ENCODE data around the gene OPHN1. TPM values are rescaled to one million over a fixed set of nuclear protein-coding genes. Genes with fewer than 3 reads are reported as not detected.

The OPHN1 gene
- total RNA-seq, 4 donors from 2014 or later: 5.1 to 11.2 (median 8.0) TPM

GRCh38 chrX:68413254-68413653, 20.0 kb downstream of the OPHN1 start:
- H3K4me3 ChIP-seq: no peak overlapping the region
- no peak for TF ChIP-seq CTCF (IDR thresholded peaks at IDR 0.05)
- no peak for TF ChIP-seq POLR2AphosphoS5 (IDR thresholded peaks at IDR 0.05)
- TF ChIP-seq EP300 (IDR thresholded peaks at IDR 0.05): no peak
- TF ChIP-seq POLR2A (IDR thresholded peaks at IDR 0.05; ENCODE audit: low read depth): no peak
- H3K27me3 ChIP-seq: no peaks in the 10 kb centered on the region
- H3K4me1 ChIP-seq: peaks cover 0 to 12% (median 8%) of the 10 kb centered on the region in 4 donors
- 60% methylated on average over 3 of the region's 3 CpGs for WGBS
- no peak for DNase-seq (ENCODE audit: extremely low spot score)
- no peak overlapping the region for H3K27ac ChIP-seq (replicated peaks in 1 of 4)
- no peaks in the 10 kb centered on the region for H3K36me3 ChIP-seq
- H3K9me3 ChIP-seq: no peaks in the 10 kb centered on the region
- intact Hi-C loops (cut with DNase I): no loop called here

- H3K36me3 ChIP-seq: no peaks in the 10 kb centered on the region
- peaks cover 0 to 12% (median 8%) of the 10 kb centered on the region in 4 donors for H3K4me1 ChIP-seq
- intact Hi-C loops (cut with DNase I): no loop called here
- H3K27me3 ChIP-seq: no peaks in the 10 kb centered on the region
- H3K27ac ChIP-seq (replicated peaks in 1 of 4): no peak overlapping the region
- no peak overlapping the region for H3K4me3 ChIP-seq
- TF ChIP-seq CTCF (IDR thresholded peaks at IDR 0.05) (no peak), POLR2A (IDR thresholded peaks at IDR 0.05; ENCODE audit: low read depth) (no peak), POLR2AphosphoS5 (IDR thresholded peaks at IDR 0.05) (no peak), EP300 (IDR thresholded peaks at IDR 0.05) (no peak)
- 66% methylated on average over 3 of the region's 3 CpGs for WGBS
- DNase-seq (ENCODE audit: extremely low spot score): no peak
- no peaks in the 10 kb centered on the region for H3K9me3 ChIP-seq
Measured at GRCh38 chrX:68411729-68412128, 21.6 kb downstream of the OPHN1 start.

- Histone ChIP-seq H3K27ac (replicated peaks in 1 of 4) (no peak overlapping the region), H3K9me3 (no peaks in the 10 kb centered on the region), H3K27me3 (no peaks in the 10 kb centered on the region), H3K4me1 (peaks cover 0 to 7% (median 3%) of the 10 kb centered on the region in 4 donors), H3K36me3 (no peaks in the 10 kb centered on the region), H3K4me3 (no peak overlapping the region)
- no peak for DNase-seq (ENCODE audit: extremely low spot score)
- 80% methylated on average over 1 of the region's 1 CpG for WGBS
- no peak for TF ChIP-seq CTCF (IDR thresholded peaks at IDR 0.05)
- no peak for TF ChIP-seq POLR2A (IDR thresholded peaks at IDR 0.05; ENCODE audit: low read depth)
- TF ChIP-seq EP300 (IDR thresholded peaks at IDR 0.05): no peak
- intact Hi-C loops (cut with DNase I): no loop called here
Measured at GRCh38 chrX:68409194-68409593, 24.1 kb downstream of the OPHN1 start.

- intact Hi-C loops (cut with DNase I): no loop called here
- no peaks in the 10 kb centered on the region for H3K9me3 ChIP-seq
- H3K27ac ChIP-seq (replicated peaks in 1 of 4): no peak overlapping the region
- 61% methylated on average over 6 of the region's 6 CpGs for WGBS
- no peak overlapping the region for H3K4me3 ChIP-seq
- no peaks in the 10 kb centered on the region for H3K4me1 ChIP-seq
- TF ChIP-seq POLR2AphosphoS5 (IDR thresholded peaks at IDR 0.05) (no peak), POLR2A (IDR thresholded peaks at IDR 0.05; ENCODE audit: low read depth) (no peak), CTCF (IDR thresholded peaks at IDR 0.05) (no peak), EP300 (IDR thresholded peaks at IDR 0.05) (no peak)
- no peaks in the 10 kb centered on the region for H3K36me3 ChIP-seq
- no peak for DNase-seq (ENCODE audit: extremely low spot score)
- H3K27me3 ChIP-seq: no peaks in the 10 kb centered on the region
Measured at GRCh38 chrX:68403522-68403921, 29.8 kb downstream of the OPHN1 start.

GRCh38 chrX:68403038-68403437, 30.3 kb downstream of the OPHN1 start:
- H3K9me3 ChIP-seq: no peaks in the 10 kb centered on the region
- no peak for TF ChIP-seq CTCF (IDR thresholded peaks at IDR 0.05)
- no peak for TF ChIP-seq EP300 (IDR thresholded peaks at IDR 0.05)
- TF ChIP-seq POLR2A (IDR thresholded peaks at IDR 0.05; ENCODE audit: low read depth): no peak
- no peak for TF ChIP-seq POLR2AphosphoS5 (IDR thresholded peaks at IDR 0.05)
- H3K27me3 ChIP-seq: no peaks in the 10 kb centered on the region
- no peak overlapping the region for H3K27ac ChIP-seq (replicated peaks in 1 of 4)
- 66% methylated on average over 2 of the region's 2 CpGs for WGBS
- H3K4me3 ChIP-seq: no peak overlapping the region
- no peak for DNase-seq (ENCODE audit: extremely low spot score)
- no peaks in the 10 kb centered on the region for H3K36me3 ChIP-seq
- H3K4me1 ChIP-seq: no peaks in the 10 kb centered on the region
- intact Hi-C loops (cut with DNase I): no loop called here
